ENCODE measurements around the gene RXFP1. TPM values are rescaled to one million over a fixed set of nuclear protein-coding genes. Genes with fewer than 3 reads are reported as not detected.

The RXFP1 gene
- total RNA-seq, 2 donors from 2014 or later: not detected

DNA sequence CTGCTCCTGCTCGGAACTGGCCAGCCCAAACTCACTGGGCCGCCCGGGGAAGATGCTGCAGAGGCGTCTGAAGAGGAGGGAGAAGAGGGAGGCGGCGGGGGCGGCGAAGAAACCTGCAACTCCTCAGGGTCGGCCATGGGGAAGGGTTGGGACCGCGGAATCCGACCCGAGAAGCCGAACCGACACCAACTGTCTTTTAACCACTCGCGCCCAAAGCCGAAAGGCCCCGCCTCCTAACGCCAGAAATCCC is 149.9 kb downstream of the RXFP1 start, which contains the start of gene C4orf46:
Gene C4orf46 (minus strand): TSS at position 223 of the 250 bp plus-strand sequence. CDS start 86 bp downstream, at position 137.
- Histone ChIP-seq H3K4me1 (peaks cover 19% of the 10 kb centered on the region), H3K36me3 (replicated peaks in 1 of 2; ENCODE audit: insufficient read depth in 1 of 2, low read depth in 2 of 2) (no peaks in the 10 kb centered on the region), H3K9me3 (no peaks in the 10 kb centered on the region), H3K4me3 (peak within 1 kb of the TSS; percentile 57 to 97), H3K27me3 (no peaks in the 10 kb centered on the region), H3K27ac (peak within 1 kb of the TSS; percentile 95 to 98 (median 96))
- WGBS, 2 donors: 0% methylated on average over 11 to 20 of the region's 20 CpGs
- intact Hi-C loops (cut with DNase I): no loop called here
- ATAC-seq (peak; percentile 0), DNase-seq (no peak)
- TF ChIP-seq CTCF (IDR thresholded peaks at IDR 0.05) (no peak), POLR2A (IDR thresholded peaks at IDR 0.05) (no peak)

GRCh38 chr4:158671915-158672806 is 150.5 kb downstream of the RXFP1 start, which contains the start of gene ETFDH:
Gene ETFDH (plus strand): TSS chr4:158672296. CDS start chr4:158672457, 161 bp downstream.
- Histone ChIP-seq H3K9me3 (no peaks in the 10 kb centered on the region), H3K36me3 (replicated peaks in 1 of 2; ENCODE audit: insufficient read depth in 1 of 2, low read depth in 2 of 2) (no peaks in the 10 kb centered on the region), H3K27me3 (no peaks in the 10 kb centered on the region), H3K4me3 (peak within 1 kb of the TSS; percentile 57 to 97), H3K4me1 (peaks cover 19% of the 10 kb centered on the region), H3K27ac (peak within 1 kb of the TSS; percentile 95 to 98 (median 96))
- ATAC-seq (peak; percentile 94), DNase-seq (peak; percentile 99)
- intact Hi-C loops (cut with DNase I): no loop called here
- WGBS, 2 donors: 0% methylated on average over 12 to 60 of the region's 60 CpGs
- peak; percentile 88 to 96 (median 95) for TF ChIP-seq POLR2A (IDR thresholded peaks at IDR 0.05)
- peak; percentile 42 to 85 (median 73) for TF ChIP-seq CTCF (IDR thresholded peaks at IDR 0.05)

DNA sequence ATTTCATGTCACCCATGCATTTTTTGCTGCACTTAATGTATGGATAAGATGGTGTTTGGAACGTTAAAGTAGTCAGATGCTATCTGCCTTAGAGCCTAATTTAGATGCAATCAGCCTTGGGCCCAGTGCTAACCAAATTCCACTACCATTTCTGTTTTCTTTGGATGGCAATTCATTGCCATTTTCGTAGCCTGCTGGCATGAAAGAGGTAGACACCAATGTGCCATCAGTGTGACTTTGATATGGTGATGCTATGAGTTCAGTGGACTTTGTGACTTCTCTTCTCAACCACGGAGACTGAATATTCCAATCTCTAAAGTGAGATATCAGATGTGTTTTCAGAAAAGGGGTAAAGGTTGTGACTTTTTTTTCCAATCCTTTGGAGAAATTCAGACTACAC is 152.0 kb downstream of the RXFP1 start:
- 58 to 65% methylated on average over 3 of the region's 3 CpGs for WGBS, 2 donors

DNA sequence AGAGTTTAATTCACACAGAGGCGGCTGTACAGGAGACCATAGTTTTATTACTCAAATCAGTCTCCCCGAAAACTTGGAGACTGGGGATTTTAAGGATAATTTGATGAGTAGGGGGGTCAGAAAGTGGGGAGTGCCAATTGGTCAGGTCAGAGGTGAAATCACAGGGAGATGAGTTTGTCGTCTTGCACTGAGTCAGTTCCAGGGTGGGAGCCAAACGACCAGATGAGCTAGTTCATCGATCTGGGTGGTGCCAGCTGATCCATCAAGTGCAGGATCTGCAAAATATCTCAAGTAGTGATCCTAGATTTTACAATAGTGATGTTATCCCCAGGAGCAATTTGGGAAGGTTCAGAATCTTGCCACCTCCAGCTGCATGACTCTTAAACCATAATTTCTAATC is 154.4 kb downstream of the RXFP1 start:
- 76 to 84% methylated on average over 5 of the region's 5 CpGs for WGBS, 2 donors
- no peaks in the 10 kb centered on the region for H3K9me3 ChIP-seq
- TF ChIP-seq CTCF (IDR thresholded peaks at IDR 0.05) (no peak), POLR2A (IDR thresholded peaks at IDR 0.05) (no peak)
- no peak overlapping the region for H3K4me3 ChIP-seq
- DNase-seq (no peak), ATAC-seq (no peak)
- intact Hi-C loops (cut with DNase I): no loop called here
- no peaks in the 10 kb centered on the region for H3K36me3 ChIP-seq (replicated peaks in 1 of 2; ENCODE audit: insufficient read depth in 1 of 2, low read depth in 2 of 2)
- H3K27ac ChIP-seq: no peak overlapping the region
- H3K4me1 ChIP-seq: peaks cover 13% of the 10 kb centered on the region
- no peaks in the 10 kb centered on the region for H3K27me3 ChIP-seq

More for the DNA sequence above, 152.0 kb downstream of the RXFP1 start:
- intact Hi-C loops (cut with DNase I): no loop called here
- Histone ChIP-seq H3K9me3 (no peaks in the 10 kb centered on the region), H3K4me1 (peaks cover 21% of the 10 kb centered on the region), H3K27ac (no peak overlapping the region), H3K27me3 (no peaks in the 10 kb centered on the region), H3K4me3 (no peak overlapping the region), H3K36me3 (replicated peaks in 1 of 2; ENCODE audit: insufficient read depth in 1 of 2, low read depth in 2 of 2) (no peaks in the 10 kb centered on the region)
- TF ChIP-seq POLR2A (IDR thresholded peaks at IDR 0.05) (no peak), CTCF (IDR thresholded peaks at IDR 0.05) (no peak)
- DNase-seq (no peak), ATAC-seq (no peak)

Measured in body of pancreas (tissue), 4 donors.